Testis (tissue), 3 donors: Measurements from ENCODE around the gene IQSEC1. TPM values are rescaled to one million over a fixed set of nuclear protein-coding genes. Genes with fewer than 3 reads are reported as not detected.

Experiments used
- DNase-seq: peaks from one replicate; pipeline ENCODE4 v3.0.0-alpha.2; 2019
- H3K27ac ChIP-seq, 2 donors: fragments of 200-600 bp; sonication (generic); one replicate each; pipeline ENCODE4 v1.5.1; 2019
- H3K27me3 ChIP-seq: fragments of 200-600 bp; sonication (generic); one replicate; pipeline ENCODE4 v1.5.1; 2019
- H3K36me3 ChIP-seq: fragments of 200-600 bp; sonication (generic); one replicate; pipeline ENCODE4 v1.5.1; 2017; ENCODE audit warnings: low read depth; ENCODE audit errors: missing control alignments
- H3K4me1 ChIP-seq: fragments of 200-600 bp; sonication (generic); one replicate; pipeline ENCODE4 v1.5.1; 2019
- H3K4me3 ChIP-seq, 2 donors: fragments of 200-600 bp; sonication (generic); one replicate each; pipeline ENCODE4 v1.5.1; 2017 to 2019
- H3K9me3 ChIP-seq: fragments of 200-600 bp; sonication (generic); one replicate; pipeline ENCODE4 v1.5.1; 2017
- CTCF ChIP-seq, 3 experiments: fragments of 450-650 bp in 2 of 3; fragments of 200-600 bp in 1 of 3; sonication (generic) in 1 of 3; IDR thresholded peaks; one replicate each; pipeline ENCODE4 v1.5.1; 2016 to 2019; ENCODE audit warnings: antibody characterized with exemption in 3 of 3, mild to moderate bottlenecking in 2 of 3, moderate library complexity in 1 of 3
- POLR2A ChIP-seq: fragments of 450-650 bp; IDR thresholded peaks from one replicate; pipeline ENCODE4 v1.6.1; 2017; ENCODE audit warnings: antibody characterized with exemption, mild to moderate bottlenecking, moderate library complexity
- WGBS, 2 donors: methylation state at CpG; one replicate each; pipeline ENCODE4 v1.1.5; 2018; 5-methylcytosine and 5-hydroxymethylcytosine counted together
- intact Hi-C: fragments of 100-400 bp; cut with DNase I; formaldehyde crosslinking; loops from one replicate; pipeline ENCODE4 v1.15.1; 2023; ENCODE audit warnings: low total_unique reads
- polyA plus RNA-seq: library from polyadenylated mRNA; stranded (reverse); fragments of 350-450 nt; fragmentation: Illumina TruSeq; extraction: RNeasy Lipid Tissue Mini Kit (QIAGEN cat#74804); gene quantifications from one replicate; pipeline ENCODE4 v1.2.3, GENCODE V29; 2014; ENCODE audit warnings: low read depth, low replicate concordance; ENCODE audit not compliant: insufficient read depth
- total RNA-seq, 2 donors: library from RNA; depleted of rRNA; stranded (reverse); fragments of >200 nt; gene quantifications; one replicate each; pipeline ENCODE4 v1.2.3, GENCODE V29; 2016

The IQSEC1 gene
- total and polyA plus RNA-seq, 3 donors from 2014 or later: 32.9 to 89.4 (median 74.3) TPM

- 72 to 84% methylated on average over 6 of the region's 6 CpGs for whole genome bisulfite sequencing, 2 donors
- no peaks in the 10 kb centered on the region for H3K27me3 ChIP-seq
- TF ChIP-seq CTCF (IDR thresholded peaks at IDR 0.05): no peak
- TF ChIP-seq POLR2A: no peak
- H3K9me3 ChIP-seq: no peaks in the 10 kb centered on the region
- peaks cover 3% of the 10 kb centered on the region for H3K4me1 ChIP-seq
- no peak for DNase-seq
- no peak overlapping the region for H3K27ac ChIP-seq
- intact Hi-C loops: no loop called here
- no peaks in the 10 kb centered on the region for H3K36me3 ChIP-seq
- no peak overlapping the region for H3K4me3 ChIP-seq
Measured at GRCh38 chr3:13106308-13107001, 33.2 kb upstream of the IQSEC1 start.

GRCh38 chr3:13105896-13106250 lies 32.6 kb upstream of the IQSEC1 start:
- Histone ChIP-seq H3K4me3 (no peak overlapping the region), H3K36me3 (no peaks in the 10 kb centered on the region), H3K4me1 (no peaks in the 10 kb centered on the region), H3K9me3 (no peaks in the 10 kb centered on the region), H3K27ac (no peak overlapping the region), H3K27me3 (no peaks in the 10 kb centered on the region)
- TF ChIP-seq POLR2A: no peak
- WGBS, 2 donors: 94 to 96% methylated on average over 5 of the region's 5 CpGs
- DNase-seq: no peak
- intact Hi-C loops: no loop called here

GRCh38 chr3:13105181-13105895 lies 32.1 kb upstream of the IQSEC1 start:
- Histone ChIP-seq H3K27me3 (no peaks in the 10 kb centered on the region), H3K4me3 (no peak overlapping the region), H3K36me3 (no peaks in the 10 kb centered on the region), H3K4me1 (no peaks in the 10 kb centered on the region), H3K27ac (no peak overlapping the region), H3K9me3 (no peaks in the 10 kb centered on the region)
- 80 to 95% methylated on average over 6 to 8 of the region's 8 CpGs for WGBS, 2 donors
- DNase-seq: no peak
- no peak for TF ChIP-seq CTCF (IDR thresholded peaks at IDR 0.05)
- no peak for TF ChIP-seq POLR2A
- intact Hi-C loops: no loop called here

- DNase-seq: no peak
- H3K9me3 ChIP-seq: no peaks in the 10 kb centered on the region
- no peaks in the 10 kb centered on the region for H3K36me3 ChIP-seq
- WGBS, 2 donors: 85 to 88% methylated on average over 12 of the region's 12 CpGs
- no peak overlapping the region for H3K27ac ChIP-seq
- no peaks in the 10 kb centered on the region for H3K4me1 ChIP-seq
- H3K27me3 ChIP-seq: no peaks in the 10 kb centered on the region
- no peak overlapping the region for H3K4me3 ChIP-seq
- intact Hi-C loops: no loop called here
- TF ChIP-seq CTCF (IDR thresholded peaks at IDR 0.05) (no peak), POLR2A (no peak)
Measured at GRCh38 chr3:13104511-13104910, 31.3 kb upstream of the IQSEC1 start.

GRCh38 chr3:13103416-13104058 lies 30.3 kb upstream of the IQSEC1 start:
- TF ChIP-seq POLR2A: no peak
- TF ChIP-seq CTCF (IDR thresholded peaks at IDR 0.05): no peak
- Histone ChIP-seq H3K27ac (no peak overlapping the region), H3K36me3 (no peaks in the 10 kb centered on the region), H3K27me3 (no peaks in the 10 kb centered on the region), H3K4me1 (no peaks in the 10 kb centered on the region), H3K9me3 (no peaks in the 10 kb centered on the region), H3K4me3 (no peak overlapping the region)
- intact Hi-C loops: no loop called here
- no peak for DNase-seq
- 91 to 95% methylated on average over 13 of the region's 13 CpGs for WGBS, 2 donors
